ENCODE results near the gene TBX2.

TBX2 gene

GRCh38 chr17:61453566-61454380 lies 54.1 kb downstream of the TBX2 start:
- DNase-seq (ENCODE audit: low spot score in 2 of 2) = no peak
- in situ Hi-C loops (cut with MboI; ENCODE audit: low sequenced_read_pairs) = no loop called here

DNA sequence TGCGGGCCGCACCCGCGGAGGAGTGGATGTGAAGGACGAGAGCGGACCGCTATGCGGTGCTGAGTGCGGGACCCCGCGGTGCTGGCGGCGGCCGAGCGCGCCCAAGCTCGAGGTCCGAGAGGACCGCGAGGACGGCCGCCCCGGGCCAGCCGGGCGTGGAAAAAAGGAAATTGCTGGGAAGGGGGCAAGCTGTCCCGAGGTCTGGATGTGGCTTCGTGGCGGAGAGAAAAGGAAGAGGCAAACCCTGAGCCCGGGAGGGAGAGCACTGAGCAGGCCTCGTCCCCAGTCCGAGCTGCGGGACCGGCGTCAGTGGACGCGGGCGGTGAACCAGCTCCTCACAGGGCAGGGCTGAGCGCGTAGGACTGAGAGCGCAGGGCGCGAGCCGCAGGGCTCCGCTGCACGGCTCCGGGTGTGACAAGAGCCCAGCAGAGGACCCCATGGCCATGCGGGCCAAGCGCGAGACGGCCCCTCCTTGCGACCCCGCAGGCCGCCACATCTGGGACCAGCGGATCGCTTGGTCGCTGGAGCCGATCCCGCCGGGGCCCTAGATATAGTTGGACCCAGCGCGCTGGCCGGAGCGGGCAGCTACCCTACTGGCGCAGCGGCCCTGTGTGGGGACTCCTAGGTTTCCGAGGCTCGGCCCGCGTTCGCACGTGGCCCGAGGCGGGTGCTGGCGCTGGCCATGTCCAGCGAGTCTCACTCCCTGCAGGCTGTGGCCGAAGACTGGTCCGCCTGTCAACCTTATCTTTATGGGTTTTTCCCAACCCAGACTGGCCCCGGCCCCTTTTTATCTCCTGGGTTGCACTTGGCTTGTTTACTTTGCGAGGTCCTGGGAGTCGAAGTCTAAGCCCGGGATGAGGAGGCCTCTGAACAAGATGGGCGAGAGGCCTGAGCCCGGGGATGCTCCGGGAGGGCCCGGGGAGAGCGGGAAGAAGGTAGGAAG lies 55.0 kb downstream of the TBX2 start:
- Histone ChIP-seq H3K9me3 (no peaks in the 10 kb centered on the region), H3K36me3 (replicated peaks) (no peaks in the 10 kb centered on the region), H3K4me1 (no peaks in the 10 kb centered on the region), H3K27me3 (ENCODE audit: low read depth) (no peaks in the 10 kb centered on the region), H3K4me3 (no peak overlapping the region)
- DNase-seq (ENCODE audit: low spot score in 2 of 2) = no peak
- in situ Hi-C loops (cut with MboI; ENCODE audit: low sequenced_read_pairs) = no loop called here

More at GRCh38 chr17:61453566-61454380, 54.1 kb downstream of the TBX2 start:
- H3K4me3 ChIP-seq = no peak overlapping the region
- no peaks in the 10 kb centered on the region for H3K9me3 ChIP-seq
- no peaks in the 10 kb centered on the region for H3K4me1 ChIP-seq
- H3K27me3 ChIP-seq (ENCODE audit: low read depth) = no peaks in the 10 kb centered on the region
- H3K36me3 ChIP-seq (replicated peaks) = no peaks in the 10 kb centered on the region

DNA sequence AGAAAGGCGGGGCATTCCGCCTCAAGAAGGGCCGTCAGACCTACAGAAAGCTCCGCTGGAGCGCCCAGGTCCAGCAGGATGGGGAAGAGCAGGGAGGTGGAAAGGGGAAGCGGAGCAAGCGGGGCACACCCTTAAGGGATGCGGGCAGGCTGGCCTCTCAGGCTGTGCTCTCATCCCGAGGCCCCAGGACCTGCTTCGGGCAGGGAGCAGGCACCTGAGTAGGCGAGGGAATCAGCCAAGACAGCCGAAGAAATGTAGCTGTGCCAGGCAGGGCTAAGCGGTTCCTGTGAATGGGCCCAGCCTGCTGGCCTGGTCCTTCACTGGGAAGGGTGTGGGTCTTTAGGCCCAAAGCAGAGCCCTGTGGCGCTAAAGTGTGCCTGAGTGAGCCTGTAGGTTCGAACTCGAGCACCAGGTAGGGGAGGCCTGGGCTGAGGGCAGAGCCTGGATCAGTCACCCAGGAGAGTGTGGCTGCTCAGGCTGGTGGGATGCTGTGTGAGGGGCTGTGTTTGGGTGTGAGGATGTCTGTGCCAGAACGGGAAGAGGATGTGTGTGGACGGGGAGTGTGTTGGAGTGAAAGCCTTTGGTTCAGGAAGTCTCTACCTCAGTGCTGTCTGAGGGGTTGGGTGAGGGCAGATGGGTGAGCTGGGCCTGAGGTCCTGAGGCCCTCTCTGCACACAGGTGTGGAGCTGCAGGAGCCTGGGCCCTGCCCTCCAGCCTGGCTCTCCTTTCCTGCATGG lies 55.8 kb downstream of the TBX2 start:
- Histone ChIP-seq H3K36me3 (replicated peaks) (no peaks in the 10 kb centered on the region), H3K27me3 (ENCODE audit: low read depth) (no peaks in the 10 kb centered on the region), H3K4me1 (no peaks in the 10 kb centered on the region), H3K9me3 (no peaks in the 10 kb centered on the region), H3K4me3 (no peak overlapping the region)
- DNase-seq (ENCODE audit: low spot score in 2 of 2) = no peak
- in situ Hi-C loops (cut with MboI; ENCODE audit: low sequenced_read_pairs) = no loop called here

DNA sequence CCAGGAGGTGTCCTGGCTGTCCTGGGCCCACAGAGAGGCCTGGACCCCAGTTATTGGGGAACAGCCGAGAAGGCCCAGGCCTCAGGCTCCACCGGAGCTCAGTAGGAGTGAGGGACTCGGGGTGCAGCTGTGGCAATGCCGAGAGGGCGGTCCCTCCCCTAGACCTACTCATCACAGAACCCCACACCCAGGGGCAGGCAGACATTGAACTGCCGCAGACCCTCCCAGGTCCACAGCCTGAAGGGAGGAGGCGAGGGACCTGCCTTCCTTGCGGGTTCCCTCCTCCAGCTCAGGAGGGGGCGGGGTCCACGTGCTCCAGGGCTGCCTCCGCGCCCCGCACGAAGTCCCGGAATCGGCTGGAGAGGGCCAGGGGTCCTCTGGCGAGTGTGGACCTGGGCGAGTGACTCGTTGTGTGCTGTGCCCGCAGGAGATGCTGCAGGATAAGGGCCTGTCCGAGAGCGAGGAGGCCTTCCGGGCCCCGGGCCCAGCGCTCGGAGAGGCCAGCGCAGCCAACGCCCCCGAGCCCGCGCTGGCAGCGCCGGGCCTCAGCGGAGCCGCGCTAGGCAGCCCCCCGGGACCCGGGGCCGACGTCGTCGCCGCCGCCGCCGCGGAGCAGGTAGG lies 56.5 kb downstream of the TBX2 start:
- Histone ChIP-seq H3K9me3 (no peaks in the 10 kb centered on the region), H3K36me3 (replicated peaks) (no peaks in the 10 kb centered on the region), H3K4me1 (no peaks in the 10 kb centered on the region), H3K27me3 (ENCODE audit: low read depth) (no peaks in the 10 kb centered on the region), H3K4me3 (no peak overlapping the region)
- in situ Hi-C loops (cut with MboI; ENCODE audit: low sequenced_read_pairs) = no loop called here
- DNase-seq (ENCODE audit: low spot score in 2 of 2) = no peak

- Histone ChIP-seq H3K4me3 (no peak overlapping the region), H3K4me1 (no peaks in the 10 kb centered on the region), H3K9me3 (no peaks in the 10 kb centered on the region), H3K27me3 (ENCODE audit: low read depth) (no peaks in the 10 kb centered on the region), H3K36me3 (replicated peaks) (no peaks in the 10 kb centered on the region)
- DNase-seq (ENCODE audit: low spot score in 2 of 2) = no peak
- in situ Hi-C loops (cut with MboI; ENCODE audit: low sequenced_read_pairs) = no loop called here
Measured at GRCh38 chr17:61456688-61457225, 57.1 kb downstream of the TBX2 start.

GRCh38 chr17:61457226-61457983 lies 57.8 kb downstream of the TBX2 start:
- Histone ChIP-seq H3K9me3 (no peaks in the 10 kb centered on the region), H3K27me3 (ENCODE audit: low read depth) (no peaks in the 10 kb centered on the region), H3K4me1 (0 out of 2 replicates have a peak, but pooled peaks cover 4% of the 10 kb centered on the region), H3K4me3 (no peak overlapping the region), H3K36me3 (replicated peaks) (no peaks in the 10 kb centered on the region)
- in situ Hi-C loops (cut with MboI; ENCODE audit: low sequenced_read_pairs) = no loop called here
- no peak for DNase-seq (ENCODE audit: low spot score in 2 of 2)

DNA sequence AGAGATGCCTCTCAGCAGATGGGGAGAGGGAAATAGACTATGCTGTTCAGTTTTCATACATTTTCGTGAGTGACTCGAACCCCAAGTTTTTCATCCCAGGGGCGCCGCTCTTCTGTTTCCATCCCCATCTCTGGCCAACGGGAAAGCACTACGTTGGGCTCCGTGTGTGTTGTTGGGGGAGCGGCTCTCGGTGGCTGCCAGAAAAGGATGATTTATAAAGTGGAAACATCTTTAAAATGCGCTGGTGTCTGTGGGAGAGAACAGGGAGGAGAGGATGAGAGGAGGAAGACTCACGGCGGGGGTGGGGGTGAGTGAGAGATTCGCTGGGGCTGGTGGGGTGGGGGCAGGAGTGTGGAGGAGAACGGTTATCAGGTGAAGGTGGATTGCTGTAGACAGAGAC lies 58.4 kb downstream of the TBX2 start:
- in situ Hi-C loops (cut with MboI; ENCODE audit: low sequenced_read_pairs) = no loop called here
- Histone ChIP-seq H3K27me3 (ENCODE audit: low read depth) (no peaks in the 10 kb centered on the region), H3K36me3 (replicated peaks) (no peaks in the 10 kb centered on the region), H3K4me1 (0 out of 2 replicates have a peak, but pooled peaks cover 4% of the 10 kb centered on the region), H3K4me3 (no peak overlapping the region), H3K9me3 (no peaks in the 10 kb centered on the region)
- DNase-seq (ENCODE audit: low spot score in 2 of 2) = no peak

DNA sequence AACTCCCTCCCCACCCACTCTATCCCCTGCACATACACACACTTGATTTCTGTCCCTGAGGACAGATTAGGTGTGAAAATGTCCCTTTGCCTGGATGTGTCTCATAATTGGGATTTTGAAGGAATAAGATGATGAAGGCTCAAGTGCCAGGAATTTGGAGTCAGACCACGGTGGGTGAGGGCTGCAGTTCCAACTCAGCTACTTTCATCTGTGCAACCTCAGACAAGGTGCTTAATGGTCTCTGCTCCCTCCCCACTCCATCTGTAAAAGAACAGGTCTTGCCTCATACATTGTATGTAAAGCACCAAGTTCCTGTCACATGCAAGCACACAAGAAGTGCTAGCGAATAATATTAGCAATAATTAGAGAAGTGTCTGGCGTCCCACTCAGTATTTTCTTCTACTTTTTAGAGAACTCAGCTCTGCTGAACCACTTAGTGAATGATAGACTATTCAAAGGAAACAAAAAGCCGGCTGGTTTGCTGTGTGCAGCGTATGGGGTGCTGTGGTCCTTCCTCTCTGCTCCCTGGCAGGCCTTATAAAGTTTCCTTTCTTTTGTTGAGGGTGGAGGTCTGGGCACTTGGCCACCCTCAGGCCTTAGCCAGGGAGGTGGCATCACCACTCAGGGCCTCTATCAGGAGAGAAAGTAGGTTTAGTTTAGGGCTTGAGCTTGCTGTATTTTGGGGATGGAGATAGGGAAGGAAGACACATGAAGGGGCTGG lies 58.9 kb downstream of the TBX2 start:
- no peaks in the 10 kb centered on the region for H3K36me3 ChIP-seq (replicated peaks)
- no peak overlapping the region for H3K4me3 ChIP-seq
- no peaks in the 10 kb centered on the region for H3K9me3 ChIP-seq
- in situ Hi-C loops (cut with MboI; ENCODE audit: low sequenced_read_pairs) = no loop called here
- 0 out of 2 replicates have a peak, but pooled peaks cover 4% of the 10 kb centered on the region for H3K4me1 ChIP-seq
- DNase-seq (ENCODE audit: low spot score in 2 of 2) = no peak
- no peaks in the 10 kb centered on the region for H3K27me3 ChIP-seq (ENCODE audit: low read depth)
